DND-41 (cell line): ENCODE measurements around the gene DPF3.

ENCODE experiments used
- CTCF ChIP-seq: IDR thresholded peaks from 2 replicates; pipeline ENCODE4 v1.5.1; 2012; ENCODE audit warnings: borderline replicate concordance, low read length, moderate library complexity, mild to moderate bottlenecking; ENCODE audit not compliant: poor library complexity, severe bottlenecking; ENCODE audit errors: extremely low read depth
- EZH2 ChIP-seq: IDR thresholded peaks from 3 replicates; pipeline ENCODE4 v1.6.1; 2012; ENCODE audit warnings: borderline replicate concordance, low read depth, mild to moderate bottlenecking, moderate library complexity, low read length, inconsistent platforms; ENCODE audit not compliant: severe bottlenecking

- TF ChIP-seq CTCF, result no peak
- no peak for TF ChIP-seq EZH2
Measured at GRCh38 chr14:72613231-72613974, 280.5 kb downstream of the DPF3 start.
